GM03348 (cell line): ENCODE measurements around the gene VTN.
A peak's percentile ranks its signal among the peaks of the same experiment; 100 is the strongest.

ENCODE experiments used
- DNase-seq: peaks from one replicate; pipeline ENCODE4 v3.0.0; 2012; ENCODE audit warnings: low spot score

VTN gene

GRCh38 chr17:28368306-28368831 is 1.7 kb downstream of the VTN start:
- DNase-seq: no peak

- no peak for DNase-seq
These were observed 2.3 kb downstream of the VTN start for GRCh38 chr17:28367641-28368305.

- DNase-seq: no peak
These were observed 3.5 kb downstream of the VTN start for GRCh38 chr17:28366605-28367004.

- DNase-seq: no peak
These were observed 4.6 kb downstream of the VTN start for GRCh38 chr17:28365487-28365886.

- DNase-seq: no peak
These were observed 5.3 kb downstream of the VTN start, which contains the start of gene SEBOX for GRCh38 chr17:28364665-28365363. Gene SEBOX (minus strand): TSS chr17:28365199. CDS start chr17:28365151, 48 bp downstream.

- no peak for DNase-seq
These were observed 6.1 kb downstream of the VTN start for GRCh38 chr17:28363776-28364650.

GRCh38 chr17:28363186-28363585 is 6.9 kb downstream of the VTN start:
- no peak for DNase-seq

- no peak for DNase-seq
These were observed 12.3 kb downstream of the VTN start for GRCh38 chr17:28357901-28358197.

GRCh38 chr17:28357061-28357900 is 12.8 kb downstream of the VTN start, which contains the start of gene POLDIP2:
Gene POLDIP2 (minus strand): TSS chr17:28357527. CDS start chr17:28357448, 79 bp downstream.
- peak; percentile 98 for DNase-seq

- DNase-seq: no peak
These were observed 19.8 kb downstream of the VTN start for GRCh38 chr17:28350271-28350670.

- no peak for DNase-seq
These were observed 21.1 kb downstream of the VTN start for GRCh38 chr17:28348979-28349378.

- DNase-seq: peak; percentile 83
These were observed 22.7 kb downstream of the VTN start for GRCh38 chr17:28347261-28347891.

GRCh38 chr17:28346746-28347246 is 23.3 kb downstream of the VTN start:
- no peak for DNase-seq

GRCh38 chr17:28346199-28346580 is 23.9 kb downstream of the VTN start:
- no peak for DNase-seq

- DNase-seq: no peak
These were observed 24.5 kb downstream of the VTN start for GRCh38 chr17:28345419-28346198.

- no peak for DNase-seq
These were observed 25.6 kb downstream of the VTN start for GRCh38 chr17:28344435-28344901.

GRCh38 chr17:28344011-28344410 is 26.1 kb downstream of the VTN start:
- no peak for DNase-seq

- DNase-seq: no peak
These were observed 26.6 kb downstream of the VTN start for GRCh38 chr17:28343491-28343932.

- no peak for DNase-seq
These were observed 27.8 kb downstream of the VTN start for GRCh38 chr17:28342313-28342712.

GRCh38 chr17:28341516-28341915 is 28.6 kb downstream of the VTN start:
- DNase-seq: no peak
